Vagina (tissue), 2 donors: ENCODE results near the gene CFAP221. TPM values are rescaled to one million over a fixed set of nuclear protein-coding genes. Genes with fewer than 3 reads are reported as not detected.

Experiments
- DNase-seq, 2 donors: peaks; one replicate each; pipeline ENCODE4 v3.0.0-alpha.2; 2017; ENCODE audit errors: extremely low spot score in 2 of 2
- H3K27ac ChIP-seq: fragments of 200-600 bp; sonication (generic); one replicate; pipeline ENCODE4 v1.5.1; 2019
- H3K27me3 ChIP-seq: fragments of 200-600 bp; sonication (generic); one replicate; pipeline ENCODE4 v1.5.1; 2019
- H3K36me3 ChIP-seq, 2 donors: fragments of 200-600 bp; sonication (generic); one replicate each; pipeline ENCODE4 v1.5.1; 2017 to 2019
- H3K4me1 ChIP-seq: fragments of 200-600 bp; sonication (generic); one replicate; pipeline ENCODE4 v1.5.1; 2019
- H3K4me3 ChIP-seq, 2 donors: fragments of 200-600 bp; sonication (generic); 1 replicate in 1 of 2; 2 replicates in 1 of 2; pipeline ENCODE4 v1.5.1; 2016 to 2019
- H3K9me3 ChIP-seq: fragments of 200-600 bp; sonication (generic); one replicate; pipeline ENCODE4 v1.5.1; 2019
- CTCF ChIP-seq, 3 experiments: fragments of 450-650 bp in 2 of 3; fragments of 200-600 bp in 1 of 3; sonication (generic) in 1 of 3; IDR thresholded peaks; one replicate each; pipeline ENCODE4 v1.5.1; 2017 to 2019; ENCODE audit warnings: antibody characterized with exemption in 3 of 3, mild to moderate bottlenecking in 2 of 3, moderate library complexity in 2 of 3
- POLR2A ChIP-seq, 2 donors: fragments of 450-650 bp; IDR thresholded peaks; one replicate each; pipeline ENCODE4 v1.6.1; 2017; ENCODE audit warnings: antibody characterized with exemption in 2 of 2, mild to moderate bottlenecking in 2 of 2, moderate library complexity in 2 of 2
- POLR2AphosphoS5 ChIP-seq, 2 donors: sonication (generic); formaldehyde crosslinking; IDR thresholded peaks; one replicate each; pipeline ENCODE4 v1.9.0; 2017; ENCODE audit warnings: antibody characterized with exemption in 2 of 2, mild to moderate bottlenecking in 2 of 2, low read depth in 1 of 2; ENCODE audit not compliant: insufficient read depth in 1 of 2
- intact Hi-C: fragments of 100-400 bp; cut with DNase I; formaldehyde crosslinking; loops from one replicate; pipeline ENCODE4 v1.15.1; 2023
- total RNA-seq: library from RNA; depleted of rRNA; stranded (reverse); fragments of >200 nt; gene quantifications from one replicate; pipeline ENCODE4 v1.2.3, GENCODE V29; 2016

CFAP221 gene
- total RNA-seq, 1 donor from 2014 or later = 3.9 TPM

- intact Hi-C loops = no loop called here
- no peak overlapping the region for H3K27ac ChIP-seq
- H3K4me3 ChIP-seq = no peak overlapping the region
- TF ChIP-seq POLR2A (IDR thresholded peaks at IDR 0.05) (no peak), CTCF (IDR thresholded peaks at IDR 0.05) (no peak)
- no peak for DNase-seq
- no peaks in the 10 kb centered on the region for H3K9me3 ChIP-seq
- H3K27me3 ChIP-seq = no peaks in the 10 kb centered on the region
- H3K36me3 ChIP-seq = no peaks in the 10 kb centered on the region
- no peaks in the 10 kb centered on the region for H3K4me1 ChIP-seq
Observed at GRCh38 chr2:119591523-119591922, 47.3 kb downstream of the CFAP221 start.

- intact Hi-C loops = no loop called here
- Histone ChIP-seq H3K9me3 (no peaks in the 10 kb centered on the region), H3K27ac (no peak overlapping the region), H3K4me3 (no peak overlapping the region), H3K4me1 (no peaks in the 10 kb centered on the region), H3K27me3 (no peaks in the 10 kb centered on the region), H3K36me3 (no peaks in the 10 kb centered on the region)
- no peak for DNase-seq
- TF ChIP-seq POLR2A (IDR thresholded peaks at IDR 0.05) (no peak), CTCF (IDR thresholded peaks at IDR 0.05) (no peak), POLR2AphosphoS5 (IDR thresholded peaks at IDR 0.05; ENCODE audit: insufficient read depth in 1 of 2, low read depth in 1 of 2) (no peak)
Observed at GRCh38 chr2:119592436-119592835, 48.2 kb downstream of the CFAP221 start.

GRCh38 chr2:119596638-119597037, 52.4 kb downstream of the CFAP221 start:
- H3K27ac ChIP-seq = no peak overlapping the region

GRCh38 chr2:119598596-119599263, 54.5 kb downstream of the CFAP221 start:
- intact Hi-C loops = no loop called here
- Histone ChIP-seq H3K27ac (no peak overlapping the region), H3K9me3 (no peaks in the 10 kb centered on the region), H3K4me1 (no peaks in the 10 kb centered on the region), H3K27me3 (no peaks in the 10 kb centered on the region), H3K4me3 (no peak overlapping the region), H3K36me3 (no peaks in the 10 kb centered on the region)
- TF ChIP-seq POLR2AphosphoS5 (IDR thresholded peaks at IDR 0.05; ENCODE audit: insufficient read depth in 1 of 2, low read depth in 1 of 2) (no peak), POLR2A (IDR thresholded peaks at IDR 0.05) (no peak), CTCF (IDR thresholded peaks at IDR 0.05) (no peak)
- DNase-seq = no peak

More at GRCh38 chr2:119596638-119597037, 52.4 kb downstream of the CFAP221 start:
- intact Hi-C loops = no loop called here
- DNase-seq = no peak
- Histone ChIP-seq H3K4me1 (no peaks in the 10 kb centered on the region), H3K4me3 (no peak overlapping the region), H3K36me3 (no peaks in the 10 kb centered on the region), H3K9me3 (no peaks in the 10 kb centered on the region), H3K27me3 (no peaks in the 10 kb centered on the region)
- TF ChIP-seq POLR2A (IDR thresholded peaks at IDR 0.05) = no peak
- no peak for TF ChIP-seq POLR2AphosphoS5 (IDR thresholded peaks at IDR 0.05; ENCODE audit: insufficient read depth in 1 of 2, low read depth in 1 of 2)
- TF ChIP-seq CTCF (IDR thresholded peaks at IDR 0.05) = no peak

- H3K27ac ChIP-seq = no peak overlapping the region
- H3K36me3 ChIP-seq = no peaks in the 10 kb centered on the region
- H3K27me3 ChIP-seq = no peaks in the 10 kb centered on the region
- TF ChIP-seq POLR2AphosphoS5 (IDR thresholded peaks at IDR 0.05; ENCODE audit: insufficient read depth in 1 of 2, low read depth in 1 of 2) = no peak
- TF ChIP-seq CTCF (IDR thresholded peaks at IDR 0.05) = no peak
- no peak for TF ChIP-seq POLR2A (IDR thresholded peaks at IDR 0.05)
- H3K4me3 ChIP-seq = no peak overlapping the region
- no peaks in the 10 kb centered on the region for H3K4me1 ChIP-seq
- intact Hi-C loops = no loop called here
- DNase-seq = no peak
- H3K9me3 ChIP-seq = no peaks in the 10 kb centered on the region
Observed at GRCh38 chr2:119599384-119599783, 55.1 kb downstream of the CFAP221 start.
